Esophagus squamous epithelium (tissue), 4 donors: ENCODE data around the gene CCNK.

Source experiments
- POLR2A ChIP-seq, 4 donors: fragments of 450-650 bp; IDR thresholded peaks; one replicate each; pipeline ENCODE4 v1.6.1; 2017; ENCODE audit warnings: antibody characterized with exemption in 4 of 4, mild to moderate bottlenecking in 4 of 4, moderate library complexity in 3 of 4
- TF ChIP-seq, protein P1 (sequence below), 6 experiments: fragments of 450-650 bp in 4 of 6; fragments of 200-600 bp in 2 of 6; sonication (generic) in 2 of 6; IDR thresholded peaks; one replicate each; pipeline ENCODE4 v1.5.1; 2016 to 2019; ENCODE audit warnings: antibody characterized with exemption in 6 of 6, mild to moderate bottlenecking in 4 of 6, moderate library complexity in 4 of 6

DNA sequence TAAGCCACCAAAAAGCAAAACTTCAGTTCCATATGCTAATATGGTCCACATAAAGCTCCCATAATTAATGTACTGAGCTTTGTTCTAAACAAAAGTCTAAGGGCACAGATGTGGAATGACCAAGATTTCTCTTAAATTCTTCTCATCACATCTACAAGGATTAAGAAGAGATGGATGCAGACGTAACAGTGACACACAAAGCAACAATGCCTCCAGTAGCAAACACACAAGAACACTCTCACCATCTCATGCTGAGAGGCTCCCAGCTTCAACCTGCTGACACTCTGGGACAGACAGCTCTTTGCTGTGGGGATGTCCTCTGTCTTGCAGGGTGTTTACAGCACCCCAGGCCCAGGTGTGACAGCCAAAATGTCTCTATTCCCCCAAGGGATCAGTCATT is 48.7 kb upstream of the CCNK start:
- TF ChIP-seq, protein P1, sequence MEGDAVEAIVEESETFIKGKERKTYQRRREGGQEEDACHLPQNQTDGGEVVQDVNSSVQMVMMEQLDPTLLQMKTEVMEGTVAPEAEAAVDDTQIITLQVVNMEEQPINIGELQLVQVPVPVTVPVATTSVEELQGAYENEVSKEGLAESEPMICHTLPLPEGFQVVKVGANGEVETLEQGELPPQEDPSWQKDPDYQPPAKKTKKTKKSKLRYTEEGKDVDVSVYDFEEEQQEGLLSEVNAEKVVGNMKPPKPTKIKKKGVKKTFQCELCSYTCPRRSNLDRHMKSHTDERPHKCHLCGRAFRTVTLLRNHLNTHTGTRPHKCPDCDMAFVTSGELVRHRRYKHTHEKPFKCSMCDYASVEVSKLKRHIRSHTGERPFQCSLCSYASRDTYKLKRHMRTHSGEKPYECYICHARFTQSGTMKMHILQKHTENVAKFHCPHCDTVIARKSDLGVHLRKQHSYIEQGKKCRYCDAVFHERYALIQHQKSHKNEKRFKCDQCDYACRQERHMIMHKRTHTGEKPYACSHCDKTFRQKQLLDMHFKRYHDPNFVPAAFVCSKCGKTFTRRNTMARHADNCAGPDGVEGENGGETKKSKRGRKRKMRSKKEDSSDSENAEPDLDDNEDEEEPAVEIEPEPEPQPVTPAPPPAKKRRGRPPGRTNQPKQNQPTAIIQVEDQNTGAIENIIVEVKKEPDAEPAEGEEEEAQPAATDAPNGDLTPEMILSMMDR (IDR thresholded peaks at IDR 0.05), result no peak
- no peak for TF ChIP-seq POLR2A (IDR thresholded peaks at IDR 0.05)
